ENCODE data around the gene FARP1. TPM values are rescaled to one million over a fixed set of nuclear protein-coding genes. Genes with fewer than 3 reads are reported as not detected.

FARP1 gene
- total and polyA plus RNA-seq, 4 experiments from 2014 or later = 0.26 to 1.5 (median 0.42) TPM; not detected in 1

DNA sequence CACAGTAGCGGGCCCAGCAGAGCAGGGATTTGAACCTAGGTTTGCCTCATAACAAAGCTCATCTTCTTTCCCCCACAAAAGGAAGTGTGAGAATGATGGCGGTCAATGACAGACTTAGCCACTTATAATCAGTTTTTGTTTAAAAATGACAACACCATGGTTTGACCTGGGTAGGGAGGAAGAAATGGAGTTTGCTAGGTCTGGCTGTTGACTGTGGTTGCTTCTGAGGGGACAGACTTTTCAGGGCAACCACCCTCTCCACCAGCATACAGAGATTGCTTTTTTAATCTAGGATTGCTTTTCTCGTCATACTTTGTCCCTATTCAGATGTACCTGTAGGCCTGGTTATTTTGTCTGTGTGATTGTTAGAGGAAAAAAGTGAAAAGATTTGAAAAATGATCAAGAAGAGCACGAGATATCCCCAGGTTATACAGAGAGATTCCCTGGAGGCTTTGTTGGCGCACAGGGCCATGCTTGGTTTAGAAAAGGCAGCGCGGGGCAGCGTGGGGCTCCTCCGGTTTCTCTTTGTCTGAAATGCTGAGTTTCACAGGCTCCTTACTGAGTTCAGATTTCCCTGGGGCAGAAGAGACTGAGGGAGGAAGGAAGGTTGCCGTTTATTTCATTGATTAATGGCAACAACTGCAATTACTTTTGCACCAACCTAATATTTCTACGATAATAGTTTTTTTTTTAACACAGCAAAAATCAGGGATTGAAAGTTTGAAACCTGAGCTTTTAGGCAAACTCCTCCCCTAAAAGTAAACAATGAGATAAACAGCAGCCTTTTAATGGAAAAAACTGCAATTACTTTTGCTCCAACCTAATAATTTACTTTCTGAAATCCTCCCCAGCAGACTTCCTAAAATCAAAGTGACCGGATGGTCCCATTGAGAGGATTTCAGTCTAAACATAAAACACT, 131.2 kb downstream of the FARP1 start:
- H3K9me3 ChIP-seq (ENCODE audit: control insufficient read depth in 1 of 2, low read length in 2 of 2) = no peaks in the 10 kb centered on the region
- ChIA-PET CTCF (ENCODE audit: partially characterized antibody) (no interaction called here), POLR2A (ENCODE audit: partially characterized antibody) (no interaction called here)
- no peaks in the 10 kb centered on the region for H3K4me1 ChIP-seq (ENCODE audit: insufficient read depth, low read length)
- no peaks in the 10 kb centered on the region for H3K36me3 ChIP-seq (ENCODE audit: insufficient read depth, low read length)
- H3K36me3 Mint-ChIP-seq = no peaks in the 10 kb centered on the region
- no peaks in the 10 kb centered on the region for H3K27me3 ChIP-seq (ENCODE audit: insufficient read depth, low read length)
- no peak overlapping the region for H3K4me3 Mint-ChIP-seq
- H3K9me3 Mint-ChIP-seq = no peaks in the 10 kb centered on the region
- DNase-seq = no peak
- intact Hi-C loops (cut with micrococcal nuclease) = no loop called here
- no peak overlapping the region for H3K27ac Mint-ChIP-seq
- H3K4me3 ChIP-seq (ENCODE audit: low read length in 2 of 2) = no peak overlapping the region
- peaks cover 7 to 9% of the 10 kb centered on the region in 2 donors for H3K27me3 Mint-ChIP-seq
- no peak overlapping the region for H3K27ac ChIP-seq (ENCODE audit: low read depth, low read length)
- no peaks in the 10 kb centered on the region for H3K4me1 Mint-ChIP-seq

DNA sequence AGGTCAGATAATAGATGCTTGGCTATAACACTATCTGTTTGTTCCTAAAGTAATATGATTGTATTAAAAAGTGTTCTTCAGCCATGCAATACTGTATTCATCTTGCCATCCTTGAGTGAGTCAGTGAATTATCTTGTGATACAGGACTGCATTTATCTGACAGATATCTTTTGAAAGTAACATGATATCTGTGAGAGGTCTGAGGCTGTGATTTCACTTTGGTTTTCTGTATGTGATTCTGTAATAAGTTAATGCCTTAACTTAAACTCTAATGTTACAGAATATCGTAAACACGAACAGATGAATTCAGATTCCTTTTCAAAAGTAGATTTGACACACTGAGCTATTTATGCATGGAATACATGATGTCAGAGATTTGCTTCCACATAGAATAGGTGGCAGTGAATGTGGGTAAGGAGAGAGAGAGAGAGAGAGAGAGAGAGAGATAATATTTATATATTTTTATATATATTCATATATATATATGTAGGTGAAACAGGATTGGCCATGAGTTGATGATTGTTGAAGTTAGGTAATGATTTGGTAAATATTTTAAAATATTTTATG, 132.1 kb downstream of the FARP1 start:
- Mint-ChIP-seq H3K36me3 (no peaks in the 10 kb centered on the region), H3K4me1 (peaks cover 0 to 2% (median 0%) of the 10 kb centered on the region in 4 donors), H3K27me3 (peaks cover 10 to 11% of the 10 kb centered on the region in 2 donors), H3K4me3 (no peak overlapping the region), H3K27ac (no peak overlapping the region), H3K9me3 (no peaks in the 10 kb centered on the region)
- intact Hi-C loops (cut with micrococcal nuclease) = no loop called here
- ChIA-PET CTCF (ENCODE audit: partially characterized antibody) (no interaction called here), POLR2A (ENCODE audit: partially characterized antibody) (no interaction called here)
- H3K4me3 ChIP-seq (ENCODE audit: low read length in 2 of 2) = no peak overlapping the region
- H3K27me3 ChIP-seq (ENCODE audit: insufficient read depth, low read length) = no peaks in the 10 kb centered on the region
- H3K27ac ChIP-seq (ENCODE audit: low read depth, low read length) = no peak overlapping the region
- no peaks in the 10 kb centered on the region for H3K9me3 ChIP-seq (ENCODE audit: control insufficient read depth in 1 of 2, low read length in 2 of 2)
- no peaks in the 10 kb centered on the region for H3K36me3 ChIP-seq (ENCODE audit: insufficient read depth, low read length)
- no peaks in the 10 kb centered on the region for H3K4me1 ChIP-seq (ENCODE audit: insufficient read depth, low read length)
- DNase-seq = no peak

DNA sequence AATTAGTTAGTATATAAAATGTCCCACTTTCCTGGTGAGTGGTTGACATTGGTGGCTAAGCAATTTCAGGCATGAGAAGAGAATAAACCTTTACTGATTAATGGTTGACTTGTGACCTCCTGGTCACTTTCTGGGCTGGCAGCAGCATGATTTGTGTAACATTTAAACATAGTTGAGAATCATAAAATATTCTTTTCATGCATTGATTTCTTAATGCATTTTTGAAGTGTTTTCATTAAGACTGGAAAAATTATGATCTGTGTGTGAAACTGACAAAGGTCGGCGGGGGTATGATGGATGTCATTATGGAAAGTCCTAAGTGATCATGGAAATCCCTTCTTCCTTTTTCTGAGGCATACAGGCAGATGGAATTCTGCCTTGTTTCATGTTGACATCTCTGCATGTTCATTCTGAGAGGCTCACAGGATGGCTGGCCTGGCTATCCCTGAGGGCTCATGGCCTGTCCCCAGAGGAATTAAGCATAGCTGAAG, 132.8 kb downstream of the FARP1 start:
- peaks cover 12 to 14% of the 10 kb centered on the region in 2 donors for H3K27me3 Mint-ChIP-seq
- no peak overlapping the region for H3K4me3 Mint-ChIP-seq
- no peaks in the 10 kb centered on the region for H3K27me3 ChIP-seq (ENCODE audit: insufficient read depth, low read length)
- H3K9me3 Mint-ChIP-seq = no peaks in the 10 kb centered on the region
- intact Hi-C loops (cut with micrococcal nuclease) = no loop called here
- H3K27ac ChIP-seq (ENCODE audit: low read depth, low read length) = no peak overlapping the region
- H3K36me3 ChIP-seq (ENCODE audit: insufficient read depth, low read length) = no peaks in the 10 kb centered on the region
- POLR2A ChIA-PET (ENCODE audit: partially characterized antibody) = no interaction called here
- DNase-seq = no peak
- peaks cover 0 to 2% (median 0%) of the 10 kb centered on the region in 4 donors for H3K4me1 Mint-ChIP-seq
- H3K9me3 ChIP-seq (ENCODE audit: control insufficient read depth in 1 of 2, low read length in 2 of 2) = no peaks in the 10 kb centered on the region
- CTCF ChIA-PET (ENCODE audit: partially characterized antibody) = no interaction called here
- H3K4me3 ChIP-seq (ENCODE audit: low read length in 2 of 2) = no peak overlapping the region
- H3K27ac Mint-ChIP-seq = no peak overlapping the region
- H3K36me3 Mint-ChIP-seq = no peaks in the 10 kb centered on the region
- no peaks in the 10 kb centered on the region for H3K4me1 ChIP-seq (ENCODE audit: insufficient read depth, low read length)

DNA sequence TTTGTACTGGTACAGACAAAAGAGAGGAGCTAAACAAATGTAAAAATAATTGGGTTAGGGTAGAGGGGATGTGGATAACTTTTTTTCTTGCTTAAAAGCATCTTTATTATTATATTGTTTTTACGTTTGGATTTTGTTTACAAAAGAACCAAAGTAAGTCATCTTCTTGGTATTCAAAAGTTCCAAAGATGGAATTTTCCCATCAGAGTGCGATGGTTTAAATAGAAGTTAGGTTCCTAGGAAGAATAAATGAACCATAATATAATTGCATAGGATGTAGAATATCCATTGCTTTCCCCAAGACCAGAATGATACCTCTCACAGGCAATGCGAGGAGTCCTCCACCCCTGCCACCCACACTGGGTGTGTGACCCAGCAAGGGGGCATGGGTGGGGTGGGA, 133.6 kb downstream of the FARP1 start:
- ChIA-PET POLR2A (ENCODE audit: partially characterized antibody) (no interaction called here), CTCF (ENCODE audit: partially characterized antibody) (no interaction called here)
- DNase-seq = no peak
- Histone ChIP-seq H3K27ac (ENCODE audit: low read depth, low read length) (no peak overlapping the region), H3K4me3 (ENCODE audit: low read length in 2 of 2) (no peak overlapping the region), H3K27me3 (ENCODE audit: insufficient read depth, low read length) (no peaks in the 10 kb centered on the region), H3K9me3 (ENCODE audit: control insufficient read depth in 1 of 2, low read length in 2 of 2) (no peaks in the 10 kb centered on the region), H3K4me1 (ENCODE audit: insufficient read depth, low read length) (no peaks in the 10 kb centered on the region), H3K36me3 (ENCODE audit: insufficient read depth, low read length) (no peaks in the 10 kb centered on the region)
- no peaks in the 10 kb centered on the region for H3K9me3 Mint-ChIP-seq
- no peaks in the 10 kb centered on the region for H3K36me3 Mint-ChIP-seq
- peaks cover 0 to 2% (median 0%) of the 10 kb centered on the region in 4 donors for H3K4me1 Mint-ChIP-seq
- H3K27ac Mint-ChIP-seq = no peak overlapping the region
- intact Hi-C loops (cut with micrococcal nuclease) = no loop called here
- H3K4me3 Mint-ChIP-seq = no peak overlapping the region
- peaks cover 12 to 14% of the 10 kb centered on the region in 2 donors for H3K27me3 Mint-ChIP-seq

DNA sequence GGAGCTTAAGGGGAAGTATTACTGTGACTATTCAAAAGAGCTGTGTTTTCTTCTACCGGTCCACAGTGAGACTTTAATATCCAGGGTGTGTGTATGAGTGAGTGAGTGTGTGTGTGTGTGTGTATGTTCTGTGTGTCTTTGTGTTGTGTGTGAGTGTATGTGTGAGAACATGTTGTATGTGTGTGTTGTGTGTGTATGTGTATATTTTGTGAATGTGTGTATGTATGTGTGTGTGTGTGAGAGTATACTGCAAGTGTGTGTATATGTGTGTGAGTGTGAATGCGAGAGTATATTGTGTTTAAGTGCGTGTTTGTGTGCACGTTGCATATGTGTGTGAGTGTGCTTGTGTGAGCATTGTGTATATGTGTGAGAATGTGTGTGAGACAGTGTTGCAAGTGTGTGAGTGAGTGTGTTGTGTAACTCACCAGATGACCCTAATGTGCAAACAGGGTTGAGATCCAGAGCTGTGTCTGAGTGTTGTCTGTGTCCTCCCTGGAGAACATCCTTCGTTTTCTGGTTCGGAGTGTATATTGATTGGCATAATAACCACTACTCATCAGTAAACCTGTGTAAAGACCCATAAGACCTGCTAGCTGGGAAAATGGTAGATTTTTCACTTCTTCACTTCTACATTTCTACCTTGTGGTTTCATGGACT, 135.3 kb downstream of the FARP1 start:
- Histone ChIP-seq H3K4me1 (ENCODE audit: insufficient read depth, low read length) (no peaks in the 10 kb centered on the region), H3K9me3 (ENCODE audit: control insufficient read depth in 1 of 2, low read length in 2 of 2) (no peaks in the 10 kb centered on the region), H3K27ac (ENCODE audit: low read depth, low read length) (no peak overlapping the region), H3K36me3 (ENCODE audit: insufficient read depth, low read length) (no peaks in the 10 kb centered on the region), H3K4me3 (ENCODE audit: low read length in 2 of 2) (no peak overlapping the region), H3K27me3 (ENCODE audit: insufficient read depth, low read length) (no peaks in the 10 kb centered on the region)
- H3K36me3 Mint-ChIP-seq = no peaks in the 10 kb centered on the region
- H3K9me3 Mint-ChIP-seq = no peaks in the 10 kb centered on the region
- peaks cover 0 to 2% (median 0%) of the 10 kb centered on the region in 4 donors for H3K4me1 Mint-ChIP-seq
- intact Hi-C loops (cut with micrococcal nuclease) = no loop called here
- DNase-seq = no peak
- H3K27ac Mint-ChIP-seq = no peak overlapping the region
- peaks cover 13% of the 10 kb centered on the region in 2 donors for H3K27me3 Mint-ChIP-seq
- ChIA-PET POLR2A (ENCODE audit: partially characterized antibody) (no interaction called here), CTCF (ENCODE audit: partially characterized antibody) (no interaction called here)
- H3K4me3 Mint-ChIP-seq = no peak overlapping the region

- Mint-ChIP-seq H3K9me3 (no peaks in the 10 kb centered on the region), H3K27ac (peak overlapping the region in 1 of 7 donors; percentile 59), H3K4me3 (peak overlapping the region in 7 of 8 donors; percentile 30 to 75 (median 55)), H3K27me3 (peaks cover 10 to 12% of the 10 kb centered on the region in 2 donors), H3K36me3 (no peaks in the 10 kb centered on the region), H3K4me1 (peaks cover 0 to 2% (median 0%) of the 10 kb centered on the region in 4 donors)
- no peak overlapping the region for H3K4me3 ChIP-seq (ENCODE audit: low read length in 2 of 2)
- intact Hi-C loops (cut with micrococcal nuclease) = no loop called here
- DNase-seq = peak; percentile 5 to 32 (median 5)
- H3K27ac ChIP-seq (ENCODE audit: low read depth, low read length) = no peak overlapping the region
- H3K4me1 ChIP-seq (ENCODE audit: insufficient read depth, low read length) = no peaks in the 10 kb centered on the region
- no peaks in the 10 kb centered on the region for H3K9me3 ChIP-seq (ENCODE audit: control insufficient read depth in 1 of 2, low read length in 2 of 2)
- no peaks in the 10 kb centered on the region for H3K36me3 ChIP-seq (ENCODE audit: insufficient read depth, low read length)
- POLR2A ChIA-PET (ENCODE audit: partially characterized antibody) = no interaction called here
- no peaks in the 10 kb centered on the region for H3K27me3 ChIP-seq (ENCODE audit: insufficient read depth, low read length)
- CTCF ChIA-PET (ENCODE audit: partially characterized antibody) = no interaction called here
These were observed 136.7 kb downstream of the FARP1 start for GRCh38 chr13:98279473-98280175.

DNA sequence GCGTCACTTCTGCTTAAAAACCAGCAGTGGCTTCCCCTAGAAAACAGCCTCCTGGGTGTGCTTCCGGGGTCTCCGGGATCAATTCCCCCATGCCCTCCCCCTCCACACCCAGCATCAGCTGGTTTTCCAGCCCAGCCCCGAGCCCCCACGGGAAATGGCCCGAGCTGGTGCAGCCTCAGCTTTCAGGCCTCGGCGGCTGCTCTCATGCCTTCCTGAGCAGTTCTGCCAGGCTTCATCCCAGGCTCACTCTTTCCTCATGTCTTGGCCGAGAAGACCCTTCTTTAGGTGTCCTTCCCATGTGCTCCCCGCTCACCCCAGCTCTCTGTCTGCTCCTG, 137.2 kb downstream of the FARP1 start:
- peak overlapping the region in 5 of 8 donors; percentile 31 to 75 (median 67) for H3K4me3 Mint-ChIP-seq

More for the DNA sequence above, 137.2 kb downstream of the FARP1 start:
- no peaks in the 10 kb centered on the region for H3K9me3 ChIP-seq (ENCODE audit: control insufficient read depth in 1 of 2, low read length in 2 of 2)
- ChIA-PET POLR2A (ENCODE audit: partially characterized antibody) (no interaction called here), CTCF (ENCODE audit: partially characterized antibody) (no interaction called here)
- no peak overlapping the region for H3K27ac ChIP-seq (ENCODE audit: low read depth, low read length)
- Mint-ChIP-seq H3K36me3 (no peaks in the 10 kb centered on the region), H3K27me3 (peaks cover 10 to 12% of the 10 kb centered on the region in 2 donors), H3K4me1 (peaks cover 0 to 2% (median 0%) of the 10 kb centered on the region in 4 donors), H3K27ac (no peak overlapping the region), H3K9me3 (no peaks in the 10 kb centered on the region)
- intact Hi-C loops (cut with micrococcal nuclease) = no loop called here
- H3K4me1 ChIP-seq (ENCODE audit: insufficient read depth, low read length) = no peaks in the 10 kb centered on the region
- no peaks in the 10 kb centered on the region for H3K27me3 ChIP-seq (ENCODE audit: insufficient read depth, low read length)
- H3K36me3 ChIP-seq (ENCODE audit: insufficient read depth, low read length) = no peaks in the 10 kb centered on the region
- no peak overlapping the region for H3K4me3 ChIP-seq (ENCODE audit: low read length in 2 of 2)
- DNase-seq = no peak
